HEK293 (cell line): ENCODE data around the gene PHLDB1.

Source experiments
- CTCF ChIA-PET: fragments of 350-600 bp; formaldehyde crosslinking; extraction: SDS; loops from one replicate; lab custom pipeline; 2021; ENCODE audit warnings: antibody characterized with exemption; lab: Yijun Ruan, JAX
- POLR2A ChIA-PET: fragments of 300-600 bp; formaldehyde crosslinking; extraction: SDS; loops from one replicate; lab custom pipeline; 2020; ENCODE audit warnings: antibody characterized with exemption, inconsistent platforms; lab: Yijun Ruan, JAX
- H3K27ac ChIP-seq: fragments of 200-500 bp; sonication (Bioruptor generic); 2 replicates; pipeline ENCODE4 v1.5.1; 2014; ENCODE audit warnings: low read depth, low read length, control low read depth, inconsistent platforms; ENCODE audit errors: extremely low read depth
- H3K36me3 ChIP-seq, 2 experiments: fragments of 200-500 bp in 1 of 2; sonication (Bioruptor generic) in 1 of 2; 1 replicate in 1 of 2; 2 replicates in 1 of 2; pipeline ENCODE4 v1.5.1; 2014 to 2017; ENCODE audit warnings: inconsistent platforms in 2 of 2, low read length in 2 of 2; ENCODE audit not compliant: control insufficient read depth in 2 of 2, insufficient read depth in 1 of 2
- H3K4me1 ChIP-seq: fragments of 200-500 bp; sonication (Bioruptor generic); 2 replicates; pipeline ENCODE4 v1.5.1; 2014; ENCODE audit warnings: mild to moderate bottlenecking, low read length, inconsistent platforms; ENCODE audit not compliant: control insufficient read depth, insufficient read depth
- H3K4me3 ChIP-seq: 2 replicates; pipeline ENCODE4 v1.5.1; 2011; ENCODE audit warnings: low read depth, mild to moderate bottlenecking, control low read depth, low read length, moderate library complexity
- H3K9me3 ChIP-seq: fragments of 200-500 bp; sonication (Bioruptor generic); 2 replicates; pipeline ENCODE4 v1.5.1; 2014; ENCODE audit warnings: low read depth, low read length, inconsistent platforms; ENCODE audit not compliant: control insufficient read depth, insufficient read depth
- GLIS1 ChIP-seq: fragments of 450-650 bp; formaldehyde crosslinking; IDR thresholded peaks from 2 replicates; pipeline ENCODE4 v1.5.1; 2016; ENCODE audit warnings: missing biosample characterization, missing genetic modification characterization
- GLIS2 ChIP-seq: fragments of 450-650 bp; formaldehyde crosslinking; IDR thresholded peaks from 2 replicates; pipeline ENCODE4 v1.5.1; 2016; ENCODE audit warnings: missing biosample characterization, missing genetic modification characterization
- IKZF3 ChIP-seq: fragments of 450-650 bp; IDR thresholded peaks from 2 replicates; pipeline ENCODE4 v1.5.0; 2018; ENCODE audit warnings: missing biosample characterization, mild to moderate bottlenecking, missing genetic modification characterization, moderate library complexity
- TCF7L2 ChIP-seq: IDR thresholded peaks from 2 replicates; pipeline ENCODE4 v1.6.1; 2011; ENCODE audit warnings: low read depth, mild to moderate bottlenecking, inconsistent platforms, low read length, moderate library complexity, borderline replicate concordance
- ZIC2 ChIP-seq: fragments of 450-650 bp; formaldehyde crosslinking; IDR thresholded peaks from 2 replicates; pipeline ENCODE4 v1.5.1; 2016; ENCODE audit warnings: missing biosample characterization, missing genetic modification characterization
- ZNF112 ChIP-seq: fragments of 450-650 bp; formaldehyde crosslinking; IDR thresholded peaks from 2 replicates; pipeline ENCODE4 v1.5.0; 2017; ENCODE audit warnings: missing biosample characterization, missing genetic modification characterization
- ZNF2 ChIP-seq: fragments of 450-650 bp; formaldehyde crosslinking; IDR thresholded peaks from 2 replicates; pipeline ENCODE4 v1.5.1; 2016; ENCODE audit warnings: missing biosample characterization, missing genetic modification characterization
- ZNF341 ChIP-seq: fragments of 450-650 bp; formaldehyde crosslinking; IDR thresholded peaks from 2 replicates; pipeline ENCODE4; 2016; ENCODE audit warnings: low read depth, missing biosample characterization, missing genetic modification characterization
- ZNF366 ChIP-seq: fragments of 450-650 bp; formaldehyde crosslinking; conservative IDR thresholded peaks from 2 replicates; pipeline ENCODE4 v1.5.1; 2016; ENCODE audit warnings: missing biosample characterization, missing genetic modification characterization
- ZNF394 ChIP-seq: fragments of 450-650 bp; formaldehyde crosslinking; IDR thresholded peaks from 2 replicates; pipeline ENCODE4 v1.5.1; 2016; ENCODE audit warnings: missing biosample characterization, missing genetic modification characterization, mild to moderate bottlenecking, moderate library complexity, borderline replicate concordance
- ZNF501 ChIP-seq: fragments of 450-650 bp; formaldehyde crosslinking; IDR thresholded peaks from 2 replicates; pipeline ENCODE4 v1.5.1; 2016; ENCODE audit warnings: missing biosample characterization, missing genetic modification characterization
- ZNF654 ChIP-seq: fragments of 450-650 bp; formaldehyde crosslinking; IDR thresholded peaks from 2 replicates; pipeline ENCODE4 v1.5.1; 2016; ENCODE audit warnings: low read depth, missing biosample characterization, missing genetic modification characterization
- ZNF791 ChIP-seq: fragments of 450-650 bp; formaldehyde crosslinking; IDR thresholded peaks from 2 replicates; pipeline ENCODE4 v1.5.1; 2016; ENCODE audit warnings: missing biosample characterization, missing genetic modification characterization
- ZNF830 ChIP-seq: fragments of 450-650 bp; IDR thresholded peaks from 2 replicates; pipeline ENCODE4 v1.5.0; 2018; ENCODE audit warnings: missing biosample characterization, missing genetic modification characterization, low read depth, mild to moderate bottlenecking, moderate library complexity
- ZSCAN30 ChIP-seq: fragments of 450-650 bp; IDR thresholded peaks from 2 replicates; pipeline ENCODE4 v1.5.1; 2018; ENCODE audit warnings: missing biosample characterization, mild to moderate bottlenecking, missing genetic modification characterization, moderate library complexity
- TF ChIP-seq, protein P1 (sequence below): fragments of 450-650 bp; formaldehyde crosslinking; IDR thresholded peaks from 2 replicates; pipeline ENCODE4 v1.5.1; 2016; ENCODE audit warnings: missing biosample characterization, missing genetic modification characterization
- TF ChIP-seq, protein P2 (sequence below): fragments of 450-650 bp; formaldehyde crosslinking; IDR thresholded peaks from 2 replicates; pipeline ENCODE4 v1.5.1; 2016; ENCODE audit warnings: missing biosample characterization, missing genetic modification characterization
- TF ChIP-seq, protein P3 (sequence below): fragments of 450-650 bp; formaldehyde crosslinking; IDR thresholded peaks from 2 replicates; pipeline ENCODE4 v1.5.1; 2016; ENCODE audit warnings: missing biosample characterization, missing genetic modification characterization

PHLDB1 gene

DNA sequence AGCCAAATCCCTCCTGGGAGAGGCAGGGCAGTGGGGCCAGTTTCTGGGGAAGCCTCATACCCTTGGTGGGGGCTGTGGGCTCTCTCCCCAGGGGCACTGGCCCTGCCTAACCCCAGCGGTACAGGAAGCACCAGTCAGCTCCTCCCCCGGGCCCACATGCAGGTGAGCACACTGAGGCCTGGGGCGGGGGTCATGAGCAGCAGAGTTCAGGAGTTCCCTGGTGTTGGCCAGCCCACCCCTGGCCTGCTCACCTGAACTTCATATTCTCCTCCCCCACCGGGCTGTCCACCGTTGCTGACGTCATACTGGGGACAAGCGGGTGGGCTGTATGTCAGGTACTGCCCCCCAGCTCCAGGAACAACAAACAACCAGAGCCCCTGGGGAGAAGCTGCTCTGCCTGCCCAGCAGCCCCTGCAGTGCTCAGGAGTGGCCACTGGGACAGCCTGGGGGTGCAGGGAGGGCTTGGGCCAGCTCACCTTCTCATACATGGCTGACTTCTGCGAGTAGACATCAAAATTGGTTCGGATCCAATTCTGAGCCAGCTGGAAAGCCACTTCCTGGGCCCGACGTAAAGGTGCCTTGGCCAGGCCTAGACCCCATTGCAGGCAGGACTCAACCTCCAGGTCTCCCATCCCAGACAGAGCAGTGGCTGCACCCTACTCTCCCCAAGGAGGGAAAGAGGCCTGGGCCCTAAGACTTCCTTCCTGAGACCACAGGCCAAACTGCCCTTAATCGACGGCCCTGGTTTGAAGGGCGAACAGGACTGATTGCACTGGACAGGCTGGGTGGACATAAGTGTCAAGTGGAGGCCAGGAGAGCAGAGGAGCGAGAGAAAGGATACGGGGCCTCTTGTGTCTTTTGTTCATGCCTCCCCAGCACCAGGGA is 51.3 kb downstream of the PHLDB1 start:
- POLR2A ChIA-PET, result interaction anchor here (0.9 to 1.9 kb wide), 3 partner anchors 24 to 50 kb away, joined by 3 to 4 read pairs (median 4); no protein-coding TSS in a partner anchor
- Histone ChIP-seq H3K4me3 (no peak overlapping the region), H3K4me1 (no peaks in the 10 kb centered on the region)
- TF ChIP-seq, protein P1, sequence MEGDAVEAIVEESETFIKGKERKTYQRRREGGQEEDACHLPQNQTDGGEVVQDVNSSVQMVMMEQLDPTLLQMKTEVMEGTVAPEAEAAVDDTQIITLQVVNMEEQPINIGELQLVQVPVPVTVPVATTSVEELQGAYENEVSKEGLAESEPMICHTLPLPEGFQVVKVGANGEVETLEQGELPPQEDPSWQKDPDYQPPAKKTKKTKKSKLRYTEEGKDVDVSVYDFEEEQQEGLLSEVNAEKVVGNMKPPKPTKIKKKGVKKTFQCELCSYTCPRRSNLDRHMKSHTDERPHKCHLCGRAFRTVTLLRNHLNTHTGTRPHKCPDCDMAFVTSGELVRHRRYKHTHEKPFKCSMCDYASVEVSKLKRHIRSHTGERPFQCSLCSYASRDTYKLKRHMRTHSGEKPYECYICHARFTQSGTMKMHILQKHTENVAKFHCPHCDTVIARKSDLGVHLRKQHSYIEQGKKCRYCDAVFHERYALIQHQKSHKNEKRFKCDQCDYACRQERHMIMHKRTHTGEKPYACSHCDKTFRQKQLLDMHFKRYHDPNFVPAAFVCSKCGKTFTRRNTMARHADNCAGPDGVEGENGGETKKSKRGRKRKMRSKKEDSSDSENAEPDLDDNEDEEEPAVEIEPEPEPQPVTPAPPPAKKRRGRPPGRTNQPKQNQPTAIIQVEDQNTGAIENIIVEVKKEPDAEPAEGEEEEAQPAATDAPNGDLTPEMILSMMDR (tag by site-specific recombination), result peak; percentile 38; the same call in 1 of the 2 replicates
- TF ChIP-seq ZNF830 (tag by site-specific recombination) (no peak), ZNF501 (no peak), TCF7L2 (no peak), ZIC2 (tag by site-specific recombination) (peak; percentile 94)
- TF ChIP-seq, all 188 proteins: peak for 2
- CTCF ChIA-PET, result interaction anchor here (0.5 to 5.4 kb wide), 19 partner anchors 11 to 298 kb away, joined by 3 to 43 read pairs (median 5); partner anchors contain the start of gene PHLDB1
- H3K27ac ChIP-seq, result no peak overlapping the region
- H3K36me3 ChIP-seq, result peaks cover 0 to 29% of the 10 kb centered on the region in 2 experiments; a peak in 1 of 3 replicates
- no peaks in the 10 kb centered on the region for H3K9me3 ChIP-seq

DNA sequence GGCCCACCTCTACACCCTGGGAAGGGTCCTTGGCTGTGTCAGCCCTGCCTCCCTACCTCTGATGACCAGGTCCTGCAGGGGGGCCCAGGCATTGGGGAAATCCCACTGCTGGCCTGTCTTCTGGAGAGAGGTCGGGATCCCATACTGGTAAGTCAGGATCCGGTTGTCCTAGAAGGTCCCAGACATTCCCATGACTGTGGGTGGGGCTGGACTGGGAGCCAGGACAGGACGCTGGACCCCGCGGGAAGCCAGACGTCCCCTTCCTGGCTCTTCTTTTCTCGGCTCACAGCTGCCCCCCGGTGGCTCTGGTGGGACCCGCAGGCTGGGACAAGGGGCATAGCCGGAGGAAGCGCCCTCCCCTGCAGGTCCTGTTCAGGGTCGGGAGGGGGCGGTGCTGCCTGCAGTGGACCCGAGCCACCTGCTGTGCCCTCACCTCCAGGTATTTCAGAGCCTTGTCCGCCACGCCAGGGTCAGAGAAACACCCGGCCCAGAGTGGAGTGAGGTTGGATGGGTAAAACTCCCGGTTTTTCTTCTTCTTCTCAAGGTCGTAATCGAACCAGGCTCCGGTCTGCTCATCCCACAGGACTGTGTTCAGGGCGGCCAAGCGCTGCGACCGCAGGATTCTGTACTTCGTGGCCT is 52.0 kb downstream of the PHLDB1 start:
- POLR2A ChIA-PET, result no interaction called here
- Histone ChIP-seq H3K27ac (no peak overlapping the region), H3K4me3 (no peak overlapping the region)

More for the DNA sequence above, 52.0 kb downstream of the PHLDB1 start:
- CTCF ChIA-PET, result interaction anchor here (0.5 to 5.4 kb wide), 14 partner anchors 10 to 337 kb away, joined by 3 to 43 read pairs (median 5); partner anchors contain the start of gene PHLDB1
- Histone ChIP-seq H3K4me1 (no peaks in the 10 kb centered on the region), H3K36me3 (peaks cover 0 to 24% of the 10 kb centered on the region in 2 experiments; a peak in 1 of 3 replicates), H3K9me3 (no peaks in the 10 kb centered on the region)
- TF ChIP-seq, protein P1 (tag by site-specific recombination), result peak; percentile 82
- TF ChIP-seq IKZF3, result peak; percentile 64
- peak; percentile 28; the same call in 1 of the 2 replicates for TF ChIP-seq GLIS1 (tag by site-specific recombination)
- peak; percentile 12; the same call in 1 of the 2 replicates for TF ChIP-seq ZNF341 (tag by site-specific recombination)
- TF ChIP-seq GLIS2 (tag by site-specific recombination), result peak; percentile 57
- TF ChIP-seq, protein P2, sequence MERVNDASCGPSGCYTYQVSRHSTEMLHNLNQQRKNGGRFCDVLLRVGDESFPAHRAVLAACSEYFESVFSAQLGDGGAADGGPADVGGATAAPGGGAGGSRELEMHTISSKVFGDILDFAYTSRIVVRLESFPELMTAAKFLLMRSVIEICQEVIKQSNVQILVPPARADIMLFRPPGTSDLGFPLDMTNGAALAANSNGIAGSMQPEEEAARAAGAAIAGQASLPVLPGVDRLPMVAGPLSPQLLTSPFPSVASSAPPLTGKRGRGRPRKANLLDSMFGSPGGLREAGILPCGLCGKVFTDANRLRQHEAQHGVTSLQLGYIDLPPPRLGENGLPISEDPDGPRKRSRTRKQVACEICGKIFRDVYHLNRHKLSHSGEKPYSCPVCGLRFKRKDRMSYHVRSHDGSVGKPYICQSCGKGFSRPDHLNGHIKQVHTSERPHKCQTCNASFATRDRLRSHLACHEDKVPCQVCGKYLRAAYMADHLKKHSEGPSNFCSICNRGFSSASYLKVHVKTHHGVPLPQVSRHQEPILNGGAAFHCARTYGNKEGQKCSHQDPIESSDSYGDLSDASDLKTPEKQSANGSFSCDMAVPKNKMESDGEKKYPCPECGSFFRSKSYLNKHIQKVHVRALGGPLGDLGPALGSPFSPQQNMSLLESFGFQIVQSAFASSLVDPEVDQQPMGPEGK (tag by site-specific recombination), result peak; percentile 30; the same call in 1 of the 2 replicates
- no peak for TF ChIP-seq ZNF394
- peak; percentile 65 for TF ChIP-seq ZNF654
- TF ChIP-seq ZIC2 (tag by site-specific recombination), result peak; percentile 48; the same call in 1 of the 2 replicates
- peak; percentile 27; the same call in 1 of the 2 replicates for TF ChIP-seq ZNF2 (tag by site-specific recombination)
- no peak for TF ChIP-seq ZNF112 (tag by site-specific recombination)
- no peak for TF ChIP-seq ZNF791 (tag by site-specific recombination)
- TF ChIP-seq ZNF366 (tag by site-specific recombination), result no peak
- TF ChIP-seq ZSCAN30 (tag by site-specific recombination), result peak; percentile 52; the same call in 1 of the 2 replicates
- TF ChIP-seq, protein P3, sequence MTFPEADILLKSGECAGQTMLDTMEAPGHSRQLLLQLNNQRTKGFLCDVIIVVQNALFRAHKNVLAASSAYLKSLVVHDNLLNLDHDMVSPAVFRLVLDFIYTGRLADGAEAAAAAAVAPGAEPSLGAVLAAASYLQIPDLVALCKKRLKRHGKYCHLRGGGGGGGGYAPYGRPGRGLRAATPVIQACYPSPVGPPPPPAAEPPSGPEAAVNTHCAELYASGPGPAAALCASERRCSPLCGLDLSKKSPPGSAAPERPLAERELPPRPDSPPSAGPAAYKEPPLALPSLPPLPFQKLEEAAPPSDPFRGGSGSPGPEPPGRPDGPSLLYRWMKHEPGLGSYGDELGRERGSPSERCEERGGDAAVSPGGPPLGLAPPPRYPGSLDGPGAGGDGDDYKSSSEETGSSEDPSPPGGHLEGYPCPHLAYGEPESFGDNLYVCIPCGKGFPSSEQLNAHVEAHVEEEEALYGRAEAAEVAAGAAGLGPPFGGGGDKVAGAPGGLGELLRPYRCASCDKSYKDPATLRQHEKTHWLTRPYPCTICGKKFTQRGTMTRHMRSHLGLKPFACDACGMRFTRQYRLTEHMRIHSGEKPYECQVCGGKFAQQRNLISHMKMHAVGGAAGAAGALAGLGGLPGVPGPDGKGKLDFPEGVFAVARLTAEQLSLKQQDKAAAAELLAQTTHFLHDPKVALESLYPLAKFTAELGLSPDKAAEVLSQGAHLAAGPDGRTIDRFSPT (tag by site-specific recombination), result no peak
